Trophoblast cell (in vitro differentiated cells and primary cell): ENCODE results near the gene PCNT.
"Not testable (repeated sequence)": the region's sequence is repeated elsewhere in the genome, so short reads cannot be mapped to it uniquely, and the experiment has no call there.

ENCODE experiments used
- DNase-seq, 2 donors: peaks; one replicate each; pipeline ENCODE4 v3.0.0-alpha.2; 2016
- H2AFZ ChIP-seq: 2 replicates; pipeline ENCODE4 v1.6.1; 2013; ENCODE audit warnings: low read length, moderate library complexity, mild to moderate bottlenecking; ENCODE audit not compliant: insufficient read depth, poor library complexity
- H2AK5ac ChIP-seq: 2 replicates; pipeline ENCODE4 v1.6.1; 2013; ENCODE audit warnings: mild to moderate bottlenecking, low read length
- H2BK120ac ChIP-seq: 2 replicates; pipeline ENCODE4 v1.6.1; 2013; ENCODE audit warnings: low read length, mild to moderate bottlenecking, moderate library complexity; ENCODE audit not compliant: insufficient read depth, poor library complexity
- H2BK12ac ChIP-seq: 2 replicates; pipeline ENCODE4 v1.6.1; 2013; ENCODE audit warnings: mild to moderate bottlenecking, low read length, moderate library complexity
- H2BK5ac ChIP-seq: 2 replicates; pipeline ENCODE4 v1.6.1; 2013; ENCODE audit warnings: low read length, low read depth, moderate library complexity, mild to moderate bottlenecking; ENCODE audit not compliant: poor library complexity
- H3K14ac ChIP-seq: 2 replicates; pipeline ENCODE4 v1.6.1; 2013; ENCODE audit warnings: mild to moderate bottlenecking, low read length
- H3K18ac ChIP-seq: 2 replicates; pipeline ENCODE4 v1.6.1; 2013; ENCODE audit warnings: mild to moderate bottlenecking, low read length
- H3K23ac ChIP-seq: 2 replicates; pipeline ENCODE4 v1.6.1; 2013; ENCODE audit warnings: low read length
- H3K27ac ChIP-seq: 2 replicates; pipeline ENCODE4 v1.5.1; 2013; ENCODE audit warnings: low read depth, mild to moderate bottlenecking, inconsistent platforms, low read length, moderate library complexity
- H3K27me3 ChIP-seq: 2 replicates; pipeline ENCODE4 v1.6.1; 2013; ENCODE audit warnings: inconsistent platforms, mild to moderate bottlenecking, low read length, moderate library complexity; ENCODE audit not compliant: insufficient read depth
- H3K36me3 ChIP-seq, 2 experiments: 1 replicate in 1 of 2; 2 replicates in 1 of 2; pipeline ENCODE4 v1.6.1; 2013; ENCODE audit warnings: low read length in 2 of 2, mild to moderate bottlenecking in 2 of 2, moderate library complexity in 1 of 2; ENCODE audit not compliant: insufficient read depth in 2 of 2, control insufficient read depth in 1 of 2
- H3K4ac ChIP-seq: 2 replicates; pipeline ENCODE4 v1.6.1; 2013; ENCODE audit warnings: low read depth, mild to moderate bottlenecking, low read length, moderate library complexity
- H3K4me1 ChIP-seq, 2 experiments: 1 replicate in 1 of 2; 2 replicates in 1 of 2; pipeline ENCODE4 v1.6.1; 2013; ENCODE audit warnings: low read length in 2 of 2, mild to moderate bottlenecking in 2 of 2, moderate library complexity in 1 of 2; ENCODE audit not compliant: insufficient read depth in 2 of 2, control insufficient read depth in 1 of 2
- H3K4me2 ChIP-seq: 2 replicates; pipeline ENCODE4 v1.6.1; 2013; ENCODE audit warnings: inconsistent platforms, mild to moderate bottlenecking, low read length, moderate library complexity
- H3K4me3 ChIP-seq: 2 replicates; pipeline ENCODE4 v1.5.1; 2013; ENCODE audit warnings: mild to moderate bottlenecking, low read depth, low read length, inconsistent platforms
- H3K79me1 ChIP-seq: one replicate; pipeline ENCODE4 v1.6.1; 2013; ENCODE audit warnings: low read length
- H3K79me2 ChIP-seq: 2 replicates; pipeline ENCODE4 v1.6.1; 2013; ENCODE audit warnings: low read length, mild to moderate bottlenecking; ENCODE audit not compliant: control insufficient read depth, insufficient read depth, poor library complexity
- H3K9ac ChIP-seq: 2 replicates; pipeline ENCODE4 v1.6.1; 2013; ENCODE audit warnings: mild to moderate bottlenecking, low read length
- H3K9me3 ChIP-seq: 2 replicates; pipeline ENCODE4 v1.6.1; 2013; ENCODE audit warnings: low read depth, mild to moderate bottlenecking, control low read depth, inconsistent platforms, low read length; ENCODE audit not compliant: insufficient read depth
- H4K12ac ChIP-seq: 2 replicates; pipeline ENCODE4 v1.6.1; 2013; ENCODE audit warnings: low read depth, mild to moderate bottlenecking, low read length, moderate library complexity
- H4K8ac ChIP-seq: 2 replicates; pipeline ENCODE4 v1.6.1; 2013; ENCODE audit warnings: low read depth, mild to moderate bottlenecking, low read length, moderate library complexity
- H4K91ac ChIP-seq: one replicate; pipeline ENCODE4 v1.6.1; 2013; ENCODE audit warnings: low read depth, mild to moderate bottlenecking, low read length, moderate library complexity
- WGBS: extraction: QIAGEN DNeasy Blood & Tissue Kit; methylation state at CpG from one replicate; pipeline ENCODE4 v1.1.7; 2013; ENCODE audit warnings: missing lambda C conversion rate; ENCODE audit not compliant: insufficient read length, insufficient coverage; ENCODE audit errors: extremely low coverage; 5-methylcytosine and 5-hydroxymethylcytosine counted together

The PCNT gene

GRCh38 chr21:46403234-46403811 is 79.4 kb downstream of the PCNT start:
- not testable (repeated sequence) for H3K79me1 ChIP-seq, H3K4me3 ChIP-seq, H3K27me3 ChIP-seq, H3K9me3 ChIP-seq, H2AFZ ChIP-seq, H3K4me1 ChIP-seq, H2BK5ac ChIP-seq, H3K23ac ChIP-seq, H3K4me2 ChIP-seq, H3K27ac ChIP-seq, H4K8ac ChIP-seq, H2BK120ac ChIP-seq, H3K4ac ChIP-seq, DNase-seq, H3K14ac ChIP-seq, H4K91ac ChIP-seq, H2BK12ac ChIP-seq, H3K79me2 ChIP-seq, H3K18ac ChIP-seq, H4K12ac ChIP-seq, H3K9ac ChIP-seq, H2AK5ac ChIP-seq
- peaks cover 41 to 43% of the 10 kb centered on the region in 2 experiments for H3K36me3 ChIP-seq
- no CpG with 5 or more reads among the region's 47 CpGs for WGBS

DNA sequence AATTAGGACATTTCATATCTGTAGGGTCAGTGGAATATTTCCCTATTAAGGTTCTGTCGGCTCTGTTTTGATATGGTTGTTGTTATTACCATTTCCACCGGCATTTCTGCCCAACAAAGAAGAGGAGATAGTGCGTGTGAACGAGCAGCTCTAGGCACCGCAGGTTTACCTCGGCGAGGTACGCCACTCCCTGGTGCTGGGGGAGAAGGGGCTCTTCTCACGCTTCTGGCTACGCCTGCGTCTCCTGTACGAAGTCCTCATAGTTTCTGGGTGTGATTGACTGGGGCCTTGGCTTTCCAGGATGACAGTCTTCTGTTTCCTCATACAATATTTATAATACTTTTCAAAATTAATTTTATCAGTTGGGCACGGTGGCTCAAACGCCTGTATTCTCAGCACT is 80.3 kb downstream of the PCNT start:
- H3K4me3 ChIP-seq: no peak overlapping the region
- no peak overlapping the region for H2BK12ac ChIP-seq
- no peak overlapping the region for H2AK5ac ChIP-seq
- no peak overlapping the region for H2BK120ac ChIP-seq
- H3K79me2 ChIP-seq: no peaks in the 10 kb centered on the region
- H3K14ac ChIP-seq: no peak overlapping the region
- H3K23ac ChIP-seq: no peak overlapping the region
- no peaks in the 10 kb centered on the region for H3K27me3 ChIP-seq
- no peaks in the 10 kb centered on the region for H3K9me3 ChIP-seq
- H3K9ac ChIP-seq: peak overlapping the region; percentile 9
- H3K4me2 ChIP-seq: no peak overlapping the region
- H2BK5ac ChIP-seq: no peak overlapping the region
- no peak overlapping the region for H4K8ac ChIP-seq
- DNase-seq: no peak
- H3K4me1 ChIP-seq: no peaks in the 10 kb centered on the region
- H3K27ac ChIP-seq: no peak overlapping the region
- H3K18ac ChIP-seq: no peak overlapping the region
- no peak overlapping the region for H4K91ac ChIP-seq
- H3K4ac ChIP-seq: no peak overlapping the region
- no peak overlapping the region for H4K12ac ChIP-seq
- peaks cover 36 to 38% of the 10 kb centered on the region in 2 experiments for H3K36me3 ChIP-seq
- WGBS: no CpG with 5 or more reads among the region's 14 CpGs
- H2AFZ ChIP-seq: no peak overlapping the region
- H3K79me1 ChIP-seq: no peaks in the 10 kb centered on the region

- Histone ChIP-seq H3K4me1 (peaks cover 2% of the 10 kb centered on the region in 2 experiments), H3K27ac (no peak overlapping the region), H2AFZ (no peak overlapping the region), H2BK12ac (no peak overlapping the region), H3K79me2 (no peaks in the 10 kb centered on the region), H3K23ac (no peak overlapping the region), H3K14ac (no peak overlapping the region), H3K18ac (no peak overlapping the region), H3K36me3 (peaks cover 35 to 37% of the 10 kb centered on the region in 2 experiments), H3K27me3 (no peaks in the 10 kb centered on the region), H3K9me3 (no peaks in the 10 kb centered on the region), H2BK120ac (no peak overlapping the region), H2AK5ac (no peak overlapping the region), H4K8ac (no peak overlapping the region), H3K9ac (no peak overlapping the region), H4K91ac (no peak overlapping the region), H2BK5ac (no peak overlapping the region), H3K4me2 (no peak overlapping the region), H3K79me1 (no peaks in the 10 kb centered on the region), H4K12ac (no peak overlapping the region), H3K4me3 (no peak overlapping the region), H3K4ac (no peak overlapping the region)
- no CpG with 5 or more reads among the region's 8 CpGs for WGBS
- no peak for DNase-seq
These were observed 82.0 kb downstream of the PCNT start for GRCh38 chr21:46406001-46406400.

DNA sequence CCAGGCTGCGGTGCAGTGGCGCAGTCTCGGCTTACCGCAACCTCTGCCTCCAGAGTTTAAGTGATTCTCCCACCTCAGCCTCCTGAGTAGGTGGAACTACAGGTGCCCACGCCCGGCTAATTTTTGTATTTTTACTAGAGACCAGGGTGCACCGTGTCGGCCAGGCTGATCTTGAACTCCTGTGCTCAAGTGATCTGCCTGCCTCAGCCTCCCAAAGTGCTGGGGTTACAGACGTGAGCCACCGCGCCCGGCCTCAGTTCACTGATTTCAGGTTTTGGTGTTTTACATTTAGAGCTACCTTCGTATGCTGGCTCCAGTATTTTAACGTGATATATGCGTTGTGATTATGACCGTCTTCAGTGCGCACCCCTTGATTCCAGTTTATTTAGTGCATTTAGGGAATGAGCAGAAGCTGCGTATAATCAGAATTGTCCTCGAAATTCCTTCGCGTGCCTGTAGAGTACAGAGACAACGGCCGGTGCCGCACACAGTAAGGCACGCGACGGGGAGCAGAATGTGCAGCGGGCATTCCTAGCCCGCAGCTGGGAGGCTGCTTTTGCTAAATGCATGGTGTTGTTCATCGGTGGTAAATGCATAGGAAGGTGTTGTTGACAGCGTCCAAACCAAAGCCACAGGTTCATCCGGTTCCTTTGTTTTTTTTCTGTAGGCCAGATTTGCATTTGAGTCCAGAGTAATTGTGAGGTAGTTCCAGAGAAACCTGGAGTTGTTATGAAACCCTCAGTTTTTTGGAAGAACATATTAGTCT is 85.9 kb downstream of the PCNT start:
- peaks cover 2 to 4% of the 10 kb centered on the region in 2 experiments for H3K4me1 ChIP-seq
- no peak overlapping the region for H2BK120ac ChIP-seq
- H3K79me2 ChIP-seq: no peaks in the 10 kb centered on the region
- H3K4ac ChIP-seq: no peak overlapping the region
- no peak overlapping the region for H2BK5ac ChIP-seq
- H4K12ac ChIP-seq: no peak overlapping the region
- H3K27ac ChIP-seq: no peak overlapping the region
- H3K9ac ChIP-seq: no peak overlapping the region
- no peak overlapping the region for H3K4me3 ChIP-seq
- peak; percentile 15 to 75 for DNase-seq
- H2AFZ ChIP-seq: no peak overlapping the region
- H3K27me3 ChIP-seq: no peaks in the 10 kb centered on the region
- H4K91ac ChIP-seq: no peak overlapping the region
- H2BK12ac ChIP-seq: no peak overlapping the region
- no peak overlapping the region for H2AK5ac ChIP-seq
- peaks cover 32 to 37% of the 10 kb centered on the region in 2 experiments for H3K36me3 ChIP-seq
- H3K14ac ChIP-seq: no peak overlapping the region
- H3K79me1 ChIP-seq: no peaks in the 10 kb centered on the region
- H4K8ac ChIP-seq: no peak overlapping the region
- peaks cover 2% of the 10 kb centered on the region for H3K9me3 ChIP-seq
- H3K23ac ChIP-seq: no peak overlapping the region
- no peak overlapping the region for H3K18ac ChIP-seq
- no peak overlapping the region for H3K4me2 ChIP-seq
- no CpG with 5 or more reads among the region's 32 CpGs for WGBS
